Activated gamma-delta T cell (primary cell): ENCODE results near the gene TLCD2.
"Not testable (repeated sequence)": the region's sequence is repeated elsewhere in the genome, so short reads cannot be mapped to it uniquely, and the experiment has no call there.

Experiments used
- DNase-seq: peaks from one replicate; lab custom pipeline; 2025; lab: John Stamatoyannopoulos, UW

TLCD2 gene

DNA sequence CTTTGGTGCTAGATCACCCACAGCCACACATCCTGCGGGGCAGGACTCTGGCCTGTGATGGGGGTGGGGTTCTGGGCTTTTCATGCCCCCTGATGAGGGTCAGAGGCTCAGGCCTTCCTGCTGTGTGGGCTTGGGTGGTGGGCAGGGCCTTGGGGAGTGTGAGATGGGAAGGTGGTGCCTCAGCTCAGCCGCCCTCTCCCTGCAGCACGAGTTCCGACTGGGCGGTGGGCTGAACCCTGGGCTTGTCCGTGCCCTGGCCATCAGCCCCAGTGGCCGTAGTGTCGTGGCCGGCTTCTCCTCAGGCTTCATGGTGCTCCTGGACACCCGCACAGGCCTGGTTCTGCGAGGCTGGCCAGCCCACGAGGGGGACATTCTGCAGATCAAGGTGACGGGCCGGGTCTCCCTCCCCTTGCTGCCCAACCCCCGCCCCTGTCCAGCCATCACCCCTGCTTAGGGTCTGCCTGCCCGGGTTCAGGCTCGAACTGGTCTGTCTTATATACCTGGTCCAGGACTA lies 25.7 kb upstream of the TLCD2 start:
- DNase-seq: no peak

DNA sequence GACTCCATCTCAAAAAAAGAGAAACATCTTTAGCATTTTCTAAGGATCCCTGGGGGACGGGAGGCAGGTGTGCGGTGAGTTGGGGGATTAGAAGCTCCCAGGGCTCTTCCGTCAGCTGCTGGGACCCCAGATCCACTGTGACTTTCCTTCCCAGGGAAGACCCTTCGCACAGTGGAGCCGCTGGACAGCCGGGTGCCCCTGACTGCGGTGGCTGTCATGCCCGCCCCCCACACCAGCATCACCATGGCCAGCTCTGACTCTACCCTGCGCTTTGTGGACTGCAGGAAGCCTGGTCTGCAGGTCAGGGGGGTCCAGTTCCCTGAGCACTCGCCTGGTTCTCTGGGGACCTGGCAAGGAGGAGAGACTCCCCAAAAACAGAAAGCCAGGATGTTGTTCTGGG lies 25.2 kb upstream of the TLCD2 start:
- no peak for DNase-seq

DNA sequence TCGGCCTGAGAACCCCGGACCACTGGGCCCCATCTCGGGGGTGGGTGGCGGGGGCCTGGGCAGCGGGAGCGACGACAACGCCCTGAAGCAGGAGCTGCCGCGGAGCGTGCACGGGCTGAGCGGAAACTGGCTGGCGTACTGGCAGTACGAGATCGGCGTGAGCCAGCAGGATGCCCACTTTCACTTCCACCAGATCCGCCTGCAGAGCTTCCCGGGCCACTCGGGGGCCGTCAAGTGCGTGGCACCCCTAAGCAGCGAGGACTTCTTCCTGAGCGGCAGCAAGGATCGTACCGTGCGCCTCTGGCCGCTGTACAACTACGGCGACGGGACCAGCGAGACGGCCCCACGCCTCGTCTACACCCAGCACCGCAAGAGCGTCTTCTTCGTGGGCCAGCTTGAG lies 23.6 kb upstream of the TLCD2 start:
- no peak for DNase-seq

- DNase-seq: no peak
These were observed 22.7 kb upstream of the TLCD2 start for GRCh38 chr17:1732833-1733321.

DNA sequence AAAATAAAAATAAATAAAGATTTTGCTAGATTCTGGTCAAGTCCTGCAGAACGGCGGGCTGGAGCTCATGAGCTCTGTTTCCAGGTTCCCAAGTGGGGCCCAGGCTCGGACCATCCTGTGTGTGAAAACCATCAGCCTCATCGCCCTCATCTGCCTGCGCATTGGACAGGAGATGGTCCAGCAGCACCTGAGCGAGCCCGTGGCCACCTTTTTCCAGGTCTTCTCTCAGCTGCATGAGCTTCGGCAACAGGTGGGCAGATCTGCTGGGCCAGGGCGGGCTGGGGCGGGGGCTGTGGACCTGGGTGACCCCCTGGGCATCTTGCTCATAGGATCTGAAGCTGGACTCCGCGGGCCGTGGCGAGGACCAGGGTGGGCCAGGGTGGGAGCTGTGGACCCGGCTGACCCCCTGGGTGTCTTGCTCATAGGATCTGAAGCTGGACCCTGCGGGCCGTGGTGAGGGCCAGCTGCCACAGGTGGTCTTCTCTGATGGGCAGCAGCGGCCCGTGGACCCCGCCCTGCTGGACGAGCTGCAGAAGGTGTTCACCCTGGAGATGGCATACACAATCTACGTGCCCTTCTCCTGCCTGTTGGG lies 22.2 kb upstream of the TLCD2 start:
- no peak for DNase-seq

GRCh38 chr17:1731194-1731506 lies 21.0 kb upstream of the TLCD2 start:
- no peak for DNase-seq

DNA sequence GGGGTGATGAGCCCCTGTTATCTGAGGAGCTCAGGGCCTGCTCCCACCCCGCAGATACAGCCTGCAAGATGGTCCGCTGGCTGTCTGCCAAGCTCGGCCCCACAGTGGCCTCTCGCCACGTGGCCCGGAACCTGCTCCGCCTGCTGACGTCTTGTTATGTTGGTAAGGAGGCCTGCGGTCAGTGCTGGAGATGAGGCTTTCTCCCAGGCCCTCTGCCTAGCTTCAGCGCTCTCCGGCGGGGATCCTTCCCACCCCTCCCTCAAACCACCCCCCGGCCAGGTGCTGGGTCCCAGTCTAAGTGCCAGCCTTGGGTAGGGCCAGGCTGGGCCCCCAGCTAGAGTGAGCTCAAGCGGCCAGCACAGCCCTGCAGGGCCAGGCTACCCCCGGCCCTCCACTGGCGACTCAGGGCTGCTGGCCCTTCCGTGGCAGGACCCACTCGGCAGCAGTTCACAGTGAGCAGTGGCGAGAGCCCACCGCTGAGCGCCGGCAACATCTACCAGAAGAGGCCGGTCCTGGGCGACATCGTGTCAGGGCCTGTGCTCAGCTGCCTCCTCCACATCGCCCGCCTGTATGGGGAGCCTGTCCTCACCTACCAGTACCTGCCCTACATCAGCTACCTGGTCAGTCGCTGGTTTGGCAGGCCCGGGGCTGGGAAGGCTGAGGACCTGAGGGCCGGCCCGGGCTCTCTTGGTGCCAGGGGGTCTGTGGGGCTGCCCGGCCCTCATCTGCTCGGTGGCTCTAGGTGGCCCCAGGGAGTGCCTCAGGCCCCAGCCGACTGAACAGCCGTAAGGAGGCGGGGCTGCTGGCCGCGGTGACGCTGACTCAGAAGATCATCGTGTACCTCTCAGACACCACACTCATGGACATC lies 20.4 kb upstream of the TLCD2 start:
- no peak for DNase-seq

- DNase-seq: no peak
These were observed 19.8 kb upstream of the TLCD2 start for GRCh38 chr17:1729966-1730325.

GRCh38 chr17:1727876-1728630 lies 17.9 kb upstream of the TLCD2 start:
- DNase-seq: no peak

DNA sequence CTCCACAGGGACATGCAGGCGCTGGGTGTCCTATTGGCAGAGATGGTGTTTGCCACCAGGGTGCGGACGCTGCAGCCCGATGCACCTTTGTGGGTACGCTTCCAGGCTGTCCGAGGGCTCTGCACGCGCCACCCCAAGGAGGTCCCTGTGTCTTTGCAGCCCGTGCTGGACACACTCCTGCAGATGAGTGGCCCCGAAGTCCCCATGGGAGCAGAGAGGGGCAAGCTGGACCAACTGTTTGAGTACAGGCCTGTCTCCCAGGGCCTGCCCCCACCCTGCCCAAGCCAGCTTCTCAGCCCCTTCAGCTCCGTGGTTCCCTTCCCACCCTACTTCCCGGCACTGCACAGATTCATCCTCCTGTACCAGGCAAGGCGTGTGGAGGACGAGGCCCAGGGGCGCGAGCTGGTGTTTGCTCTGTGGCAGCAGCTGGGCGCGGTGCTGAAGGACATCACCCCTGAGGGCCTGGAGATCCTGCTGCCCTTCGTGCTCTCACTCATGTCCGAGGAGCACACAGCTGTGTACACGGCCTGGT lies 17.1 kb upstream of the TLCD2 start:
- DNase-seq: no peak

DNA sequence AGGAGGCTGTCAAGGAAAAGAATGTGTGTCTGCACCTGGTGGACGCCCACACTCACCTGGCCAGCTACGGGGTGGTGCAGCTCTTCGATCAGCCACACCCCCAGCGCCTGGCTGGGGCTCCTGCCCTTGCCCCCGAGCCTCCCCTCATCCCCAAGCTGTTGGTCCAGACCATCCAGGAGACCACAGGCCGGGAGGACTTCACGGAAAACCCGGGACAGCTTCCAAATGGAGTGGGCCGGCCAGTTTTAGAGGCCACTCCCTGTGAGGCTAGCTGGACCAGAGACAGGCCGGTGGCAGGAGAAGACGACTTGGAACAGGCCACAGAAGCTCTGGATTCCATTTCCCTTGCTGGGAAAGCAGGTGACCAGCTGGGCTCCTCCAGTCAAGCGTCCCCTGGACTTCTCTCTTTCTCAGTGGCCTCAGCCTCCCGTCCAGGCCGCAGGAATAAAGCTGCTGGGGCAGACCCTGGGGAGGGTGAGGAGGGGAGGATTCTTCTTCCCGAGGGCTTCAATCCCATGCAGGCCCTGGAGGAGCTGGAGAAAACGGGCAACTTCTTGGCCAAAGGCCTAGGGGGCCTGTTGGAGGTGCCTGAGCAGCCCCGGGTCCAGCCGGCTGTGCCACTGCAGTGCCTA lies 16.6 kb upstream of the TLCD2 start:
- no peak for DNase-seq

DNA sequence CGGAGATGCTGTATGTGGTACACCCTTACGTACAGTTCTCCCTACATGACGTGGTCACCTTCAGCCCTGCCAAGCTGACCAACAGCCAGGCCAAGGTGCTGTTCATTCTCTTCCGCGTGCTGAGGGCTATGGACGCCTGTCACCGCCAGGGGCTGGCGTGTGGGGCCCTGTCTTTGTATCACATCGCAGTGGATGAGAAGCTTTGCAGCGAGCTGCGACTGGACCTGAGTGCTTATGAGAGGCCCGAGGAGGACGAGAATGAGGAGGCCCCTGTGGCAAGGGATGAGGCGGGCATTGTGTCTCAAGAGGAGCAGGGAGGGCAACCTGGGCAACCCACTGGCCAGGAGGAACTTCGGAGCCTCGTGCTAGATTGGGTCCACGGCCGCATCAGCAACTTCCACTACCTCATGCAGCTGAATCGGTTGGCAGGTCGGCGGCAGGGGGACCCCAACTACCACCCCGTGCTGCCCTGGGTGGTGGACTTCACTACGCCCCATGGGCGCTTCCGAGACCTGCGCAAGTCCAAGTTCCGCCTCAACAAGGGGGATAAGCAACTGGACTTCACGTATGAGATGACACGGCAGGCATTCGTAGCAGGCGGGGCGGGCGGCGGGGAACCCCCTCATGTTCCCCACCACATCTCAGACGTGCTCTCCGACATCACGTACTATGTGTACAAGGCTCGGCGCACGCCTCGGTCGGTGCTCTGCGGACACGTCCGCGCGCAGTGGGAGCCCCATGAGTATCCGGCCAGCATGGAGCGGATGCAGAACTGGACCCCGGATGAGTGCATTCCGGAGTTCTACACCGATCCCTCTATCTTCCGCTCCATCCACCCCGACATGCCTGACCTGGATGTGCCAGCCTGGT lies 15.7 kb upstream of the TLCD2 start:
- DNase-seq: no peak

- no peak for DNase-seq
These were observed 14.9 kb upstream of the TLCD2 start for GRCh38 chr17:1724869-1725641.

GRCh38 chr17:1724351-1724868 lies 14.2 kb upstream of the TLCD2 start, which contains the start of gene WDR81:
WDR81 (plus strand) TSS chr17:1724704; CDS start chr17:1724960, 256 bp downstream.
- peak; percentile 81 for DNase-seq

DNA sequence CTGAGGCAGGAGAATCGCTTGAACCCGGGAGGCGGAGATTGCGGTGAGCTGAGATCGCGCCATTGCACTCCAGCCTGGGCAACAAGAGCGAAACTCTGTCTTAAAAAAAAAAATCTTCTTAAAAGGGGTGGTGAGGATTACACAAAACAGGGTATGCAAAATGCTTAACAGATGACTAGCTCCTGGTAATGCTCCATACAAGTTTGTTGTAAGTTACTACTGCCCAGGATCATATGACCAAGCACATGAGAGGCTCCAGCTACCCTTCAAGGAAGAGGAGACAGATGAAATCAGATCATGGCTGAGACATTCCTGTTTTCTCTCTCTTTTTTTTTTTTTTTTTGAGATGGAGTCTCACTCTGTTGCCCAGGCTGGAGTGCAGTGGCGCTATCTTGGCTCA lies 11.8 kb upstream of the TLCD2 start:
- DNase-seq: not testable (repeated sequence)

DNA sequence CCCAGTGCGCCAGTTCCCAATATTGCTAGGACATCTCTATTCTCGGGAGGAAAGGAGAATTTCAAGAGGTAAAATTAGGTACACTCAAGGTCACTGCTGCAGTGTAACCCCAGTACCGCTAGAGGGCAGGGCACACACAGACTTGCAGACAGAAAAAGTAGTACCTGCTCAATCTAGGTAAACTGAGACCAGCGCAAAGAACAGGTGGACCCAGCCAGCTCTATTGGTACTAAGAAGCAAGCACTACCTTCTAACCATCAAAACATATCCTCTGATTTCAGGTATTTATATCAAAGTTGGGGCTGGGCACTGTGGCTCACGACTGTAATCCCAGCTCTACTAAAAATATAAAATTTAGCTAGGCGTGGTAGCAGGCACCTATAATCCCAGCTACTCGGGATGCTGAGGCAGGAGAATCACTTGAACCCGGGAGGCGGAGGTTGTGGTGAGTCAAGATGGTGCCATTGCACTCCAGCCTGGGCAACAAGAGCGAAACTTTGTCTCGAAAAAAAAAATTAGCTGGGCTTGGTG lies 10.7 kb upstream of the TLCD2 start:
- DNase-seq: no peak

DNA sequence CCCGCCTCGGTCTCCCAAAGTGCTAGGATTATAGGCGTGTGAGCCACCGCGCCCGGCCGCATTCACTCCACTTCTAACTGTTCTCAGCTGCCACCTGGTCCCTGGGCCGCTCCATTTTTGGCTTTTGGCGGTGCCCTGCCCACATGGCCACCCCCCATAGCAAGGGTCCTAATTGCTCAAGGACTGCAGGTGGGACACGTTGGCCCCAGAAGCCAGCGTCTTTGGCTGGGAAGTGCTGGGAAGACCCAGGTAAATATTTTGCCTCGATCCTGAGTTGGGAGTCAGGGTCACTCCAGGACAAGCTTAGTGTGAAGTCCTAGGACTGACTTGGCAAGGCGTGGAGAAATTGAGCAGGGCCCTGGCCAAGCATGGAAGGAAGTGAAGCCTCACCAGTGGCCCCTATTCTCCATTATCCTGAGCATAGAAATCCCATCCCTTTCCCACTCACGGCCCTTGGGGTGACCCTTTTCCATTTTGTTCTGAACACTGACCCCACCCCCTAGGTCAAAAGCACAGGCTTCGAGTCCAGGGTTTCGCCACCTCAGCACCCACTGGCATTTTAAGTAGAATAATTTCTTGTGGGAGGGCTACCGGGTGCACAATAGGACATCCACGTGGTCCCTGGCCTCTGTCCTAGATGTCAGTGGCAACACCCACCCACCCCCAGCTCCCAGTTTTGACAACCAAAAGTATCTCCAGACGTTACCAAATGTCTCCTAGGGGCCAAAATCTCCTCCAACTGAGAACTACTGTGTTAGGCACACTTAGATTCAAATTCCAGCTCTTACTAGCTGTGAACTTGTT lies 8.4 kb upstream of the TLCD2 start:
- no peak for DNase-seq

- DNase-seq: no peak
These were observed 6.9 kb upstream of the TLCD2 start for GRCh38 chr17:1716912-1717695.
